GM12878 (cell line): ENCODE data around the gene CNOT3. TPM values are rescaled to one million over a fixed set of nuclear protein-coding genes. Genes with fewer than 3 reads are reported as not detected.

ENCODE experiments used
- ATAC-seq: fragments of 200-7000 bp; cut with Tn5 transposase; 3 replicates; pipeline ENCODE4 v1.9.1; 2020; ENCODE audit warnings: mild to moderate bottlenecking, moderate library complexity
- BruUV-seq: library from RNA; stranded (reverse); fragments of 400-500 nt; replicated peaks from 2 replicates; lab custom pipeline; 2021; lab: Mats Ljungman, UMichigan
- CTCF ChIA-PET: fragments of 300-600 bp; sonication (Branson Sonifier 250); formaldehyde crosslinking; extraction: SDS; loops from one replicate; lab custom pipeline; 2021; ENCODE audit warnings: inconsistent platforms; lab: Yijun Ruan, JAX
- POLR2A ChIA-PET: fragments of 350-600 bp; formaldehyde crosslinking; extraction: SDS; loops from one replicate; lab custom pipeline; 2021; ENCODE audit warnings: inconsistent platforms; lab: Charles Lee
- RAD21 ChIA-PET: fragments of 300-600 bp; sonication (Branson Sonifier 250); formaldehyde crosslinking; loops from one replicate; lab custom pipeline; 2023; ENCODE audit warnings: antibody characterized with exemption; ENCODE audit not compliant: unreplicated experiment; lab: Charles Lee
- SMC1A ChIA-PET: fragments of 300-600 bp; sonication (Branson Sonifier 250); formaldehyde crosslinking; loops from one replicate; lab custom pipeline; 2023; ENCODE audit not compliant: unreplicated experiment, uncharacterized antibody; lab: Charles Lee
- DNase-seq: peaks from one replicate; pipeline ENCODE4 v3.0.0-alpha.2; 2011; ENCODE audit warnings: low read depth, low spot score
- FAIRE-seq: peaks from 3 replicates; lab custom pipeline; 2011; peaks lifted over from hg19 to GRCh38; lab: Jason Lieb, UNC
- H2AFZ ChIP-seq: 2 replicates; pipeline ENCODE4 v1.6.0; 2011; ENCODE audit warnings: low read depth, low read length, control low read depth; ENCODE audit not compliant: control insufficient read depth
- H3K27ac ChIP-seq: 2 replicates; pipeline ENCODE4 v1.5.1; 2011; ENCODE audit warnings: control low read depth; ENCODE audit not compliant: control insufficient read depth, insufficient read depth
- H3K27me3 ChIP-seq, 2 experiments: replicated peaks in 1 of 2; 2 replicates each; pipeline versions ENCODE4 v1.6.0 to v1.6.1; 2011; ENCODE audit warnings: low read length in 1 of 2; ENCODE audit not compliant: control insufficient read depth in 2 of 2, insufficient read depth in 2 of 2
- H3K36me3 ChIP-seq, 2 experiments: 2 replicates each; pipeline ENCODE4 v1.5.1; 2011; ENCODE audit warnings: low read length in 1 of 2; ENCODE audit not compliant: control insufficient read depth in 2 of 2, insufficient read depth in 2 of 2
- H3K4me1 ChIP-seq: 2 replicates; pipeline ENCODE4 v1.6.1; 2011; ENCODE audit warnings: mild to moderate bottlenecking, low read length, moderate library complexity, mixed read lengths; ENCODE audit not compliant: control insufficient read depth, insufficient read depth
- H3K4me2 ChIP-seq: 2 replicates; pipeline ENCODE4 v1.6.0; 2011; ENCODE audit warnings: control low read depth; ENCODE audit not compliant: control insufficient read depth, insufficient read depth
- H3K4me3 ChIP-seq: fragments of 200-600 bp; sonication (generic); 2 replicates; pipeline ENCODE4 v1.5.1; 2016
- H3K79me2 ChIP-seq: 2 replicates; pipeline ENCODE4 v1.6.0; 2011; ENCODE audit warnings: low read length; ENCODE audit not compliant: control insufficient read depth, insufficient read depth
- H3K9ac ChIP-seq: 2 replicates; pipeline ENCODE4 v1.8.0; 2011; ENCODE audit warnings: low read length, control low read depth, mixed read lengths; ENCODE audit not compliant: control insufficient read depth, insufficient read depth
- H3K9me3 ChIP-seq: replicated peaks from 3 replicates; pipeline ENCODE4 v1.5.1; 2011; ENCODE audit warnings: mild to moderate bottlenecking, low read length; ENCODE audit not compliant: control insufficient read depth, insufficient read depth
- H4K20me1 ChIP-seq: 2 replicates; pipeline ENCODE4 v1.6.0; 2011; ENCODE audit not compliant: control insufficient read depth, insufficient read depth
- BHLHE40 ChIP-seq, 2 experiments: fragments of 450-650 bp in 1 of 2; IDR thresholded peaks; 2 replicates each; pipeline ENCODE4 v1.6.1; 2011 to 2017; ENCODE audit warnings: low read depth in 2 of 2, borderline replicate concordance in 1 of 2, improper control_type of control experiment in 1 of 2, low read length in 1 of 2, mild to moderate bottlenecking in 1 of 2
- BMI1 ChIP-seq: fragments of 450-650 bp; IDR thresholded peaks from 2 replicates; pipeline ENCODE4 v1.6.1; 2016; ENCODE audit warnings: mild to moderate bottlenecking, moderate library complexity, borderline replicate concordance
- IRF4 ChIP-seq: IDR thresholded peaks from 2 replicates; pipeline ENCODE4 v1.6.1; 2011; ENCODE audit warnings: low read depth, low read length
- KDM1A ChIP-seq: fragments of 200-600 bp; sonication (generic); IDR thresholded peaks from 2 replicates; pipeline ENCODE4 v1.6.1; 2016; ENCODE audit warnings: borderline replicate concordance
- MYC ChIP-seq: IDR thresholded peaks from 2 replicates; pipeline ENCODE4 v1.6.1; 2011; ENCODE audit warnings: mild to moderate bottlenecking, low read length, moderate library complexity, inconsistent platforms; ENCODE audit not compliant: insufficient read depth, insufficient replicate concordance, insufficient read length, severe bottlenecking
- NFXL1 ChIP-seq: fragments of 450-650 bp; IDR thresholded peaks from 2 replicates; pipeline ENCODE4 v1.6.1; 2017; ENCODE audit warnings: antibody characterized with exemption, mild to moderate bottlenecking, borderline replicate concordance
- RBBP5 ChIP-seq: fragments of 200-600 bp; sonication (generic); conservative IDR thresholded peaks from 2 replicates; pipeline ENCODE4 v1.6.1; 2016
- RELA ChIP-seq: fragments of 450-650 bp; IDR thresholded peaks from 2 replicates; pipeline ENCODE4 v1.8.0; 2014; ENCODE audit warnings: borderline replicate concordance; ENCODE audit not compliant: partially characterized antibody
- SMAD5 ChIP-seq: IDR thresholded peaks from 2 replicates; pipeline ENCODE4 v1.6.1; 2016; ENCODE audit warnings: antibody characterized with exemption, low read depth
- SREBF1 ChIP-seq: IDR thresholded peaks from 2 replicates; pipeline ENCODE4 v1.6.1; 2012; ENCODE audit warnings: mild to moderate bottlenecking, low read length
- TCF7 ChIP-seq: IDR thresholded peaks from 2 replicates; pipeline ENCODE4 v1.6.1; 2014; ENCODE audit warnings: antibody characterized with exemption, borderline replicate concordance
- WGBS: methylation state at CpG from one replicate; pipeline ENCODE4 v1.1.6; 2016; ENCODE audit warnings: low lambda C conversion rate; ENCODE audit not compliant: insufficient replicate concordance, insufficient coverage; ENCODE audit errors: missing lambda C conversion rate; 5-methylcytosine and 5-hydroxymethylcytosine counted together
- in situ Hi-C: fragments of 300-500 bp; cut with MboI; formaldehyde crosslinking; loops from 9 replicates; pipeline ENCODE4 v1.14.3; 2018; ENCODE audit warnings: mixed read lengths
- intact Hi-C: fragments of 100-400 bp; cut with micrococcal nuclease; formaldehyde crosslinking; loops from one replicate; pipeline ENCODE4 v1.14.2; 2022; ENCODE audit not compliant: unreplicated experiment
- polyA plus RNA-seq, 11 experiments: library from polyadenylated mRNA; depleted of rRNA in 4 of 11; unstranded in 6 of 11; stranded (reverse) in 5 of 11; fragments of >200 nt; fragmentation: Nextera tagmentation in 4 of 11; fragmentation: Illumina TruSeq in 1 of 11; extraction: Ambion mirVana in 4 of 11; extraction: Trizol in 1 of 11; gene quantifications; 1 replicate in 1 of 11; 2 replicates in 10 of 11; pipeline versions ENCODE4 v1.2.1 to v1.2.3, GENCODE V29; 2011 to 2016; ENCODE audit warnings: inconsistent platforms in 2 of 11, missing spikeins in 2 of 11, low read depth in 1 of 11
- total RNA-seq, 4 experiments: library from RNA; depleted of rRNA in 3 of 4; stranded (reverse); fragments of >200 nt in 3 of 4; fragmentation: Illumina TruSeq in 1 of 4; extraction: Trizol in 1 of 4; gene quantifications; 2 replicates each; pipeline versions ENCODE4 v1.2.1 to v1.2.3, GENCODE V29; 2013 to 2021
- TF ChIP-seq, protein P1 (sequence below), 3 experiments: IDR thresholded peaks in 2 of 3; conservative IDR thresholded peaks in 1 of 3; 2 replicates each; pipeline ENCODE4 v1.5.1; 2011; ENCODE audit warnings: low read depth in 3 of 3, low read length in 3 of 3, mild to moderate bottlenecking in 3 of 3, control low read depth in 2 of 3, moderate library complexity in 2 of 3, inconsistent platforms in 1 of 3, mixed read lengths in 1 of 3; ENCODE audit not compliant: control insufficient read depth in 2 of 3, insufficient read depth in 1 of 3; ENCODE audit errors: extremely low read depth in 1 of 3
- TF ChIP-seq, protein P2 (sequence below): fragments of 450-650 bp; IDR thresholded peaks from 2 replicates; pipeline ENCODE4 v1.6.1; 2018; ENCODE audit warnings: borderline replicate concordance, mild to moderate bottlenecking; ENCODE audit not compliant: partially characterized antibody
- TF ChIP-seq, protein P3 (sequence below): fragments of 450-650 bp; formaldehyde crosslinking; IDR thresholded peaks from 2 replicates; pipeline ENCODE4 v1.4.0; 2020; ENCODE audit warnings: mild to moderate bottlenecking, moderate library complexity

CNOT3 gene
- total and polyA plus RNA-seq, 10 of the 15 experiments (the other 5 are each of a cell fraction or from before 2014, with no cell fraction given) = 0.14 to 45.1 (median 14.0) TPM

DNA sequence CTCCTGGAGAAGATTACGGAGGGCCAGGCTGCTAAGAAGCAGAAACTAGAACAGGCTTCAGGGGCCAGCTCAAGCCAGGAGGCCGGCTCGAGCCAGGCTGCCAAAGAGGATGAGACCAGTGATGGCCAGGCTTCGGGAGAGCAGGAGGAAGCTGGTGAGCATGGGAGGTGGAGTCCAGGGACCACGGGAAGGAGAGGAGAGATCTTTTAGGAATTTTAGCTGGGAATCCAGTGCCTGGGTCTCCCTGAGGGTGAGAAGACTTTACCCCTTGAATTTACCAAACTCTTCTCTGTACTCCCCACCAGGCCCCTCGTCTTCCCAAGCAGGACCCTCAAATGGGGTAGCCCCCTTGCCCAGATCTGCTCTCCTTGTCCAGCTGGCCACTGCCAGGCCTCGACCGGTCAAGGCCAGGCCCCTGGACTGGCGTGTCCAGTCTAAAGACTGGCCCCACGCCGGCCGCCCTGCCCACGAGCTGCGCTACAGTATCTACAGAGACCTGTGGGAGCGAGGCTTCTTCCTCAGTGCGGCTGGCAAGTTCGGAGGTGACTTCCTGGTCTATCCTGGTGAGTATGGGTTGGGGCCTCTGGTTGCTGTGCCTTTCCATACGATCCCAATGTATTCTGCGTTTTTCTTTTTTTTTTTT lies 54.4 kb downstream of the CNOT3 start (continued):
- TF ChIP-seq, protein P1, sequence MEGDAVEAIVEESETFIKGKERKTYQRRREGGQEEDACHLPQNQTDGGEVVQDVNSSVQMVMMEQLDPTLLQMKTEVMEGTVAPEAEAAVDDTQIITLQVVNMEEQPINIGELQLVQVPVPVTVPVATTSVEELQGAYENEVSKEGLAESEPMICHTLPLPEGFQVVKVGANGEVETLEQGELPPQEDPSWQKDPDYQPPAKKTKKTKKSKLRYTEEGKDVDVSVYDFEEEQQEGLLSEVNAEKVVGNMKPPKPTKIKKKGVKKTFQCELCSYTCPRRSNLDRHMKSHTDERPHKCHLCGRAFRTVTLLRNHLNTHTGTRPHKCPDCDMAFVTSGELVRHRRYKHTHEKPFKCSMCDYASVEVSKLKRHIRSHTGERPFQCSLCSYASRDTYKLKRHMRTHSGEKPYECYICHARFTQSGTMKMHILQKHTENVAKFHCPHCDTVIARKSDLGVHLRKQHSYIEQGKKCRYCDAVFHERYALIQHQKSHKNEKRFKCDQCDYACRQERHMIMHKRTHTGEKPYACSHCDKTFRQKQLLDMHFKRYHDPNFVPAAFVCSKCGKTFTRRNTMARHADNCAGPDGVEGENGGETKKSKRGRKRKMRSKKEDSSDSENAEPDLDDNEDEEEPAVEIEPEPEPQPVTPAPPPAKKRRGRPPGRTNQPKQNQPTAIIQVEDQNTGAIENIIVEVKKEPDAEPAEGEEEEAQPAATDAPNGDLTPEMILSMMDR (IDR thresholded peaks at IDR 0.05 in 2 of 3, conservative IDR thresholded peaks at IDR 0.05 in 1 of 3; ENCODE audit: control insufficient read depth in 2 of 3, extremely low read depth in 1 of 3, insufficient read depth in 1 of 3, low read depth in 3 of 3, low read length in 3 of 3) = no peak
- TF ChIP-seq, protein P2, sequence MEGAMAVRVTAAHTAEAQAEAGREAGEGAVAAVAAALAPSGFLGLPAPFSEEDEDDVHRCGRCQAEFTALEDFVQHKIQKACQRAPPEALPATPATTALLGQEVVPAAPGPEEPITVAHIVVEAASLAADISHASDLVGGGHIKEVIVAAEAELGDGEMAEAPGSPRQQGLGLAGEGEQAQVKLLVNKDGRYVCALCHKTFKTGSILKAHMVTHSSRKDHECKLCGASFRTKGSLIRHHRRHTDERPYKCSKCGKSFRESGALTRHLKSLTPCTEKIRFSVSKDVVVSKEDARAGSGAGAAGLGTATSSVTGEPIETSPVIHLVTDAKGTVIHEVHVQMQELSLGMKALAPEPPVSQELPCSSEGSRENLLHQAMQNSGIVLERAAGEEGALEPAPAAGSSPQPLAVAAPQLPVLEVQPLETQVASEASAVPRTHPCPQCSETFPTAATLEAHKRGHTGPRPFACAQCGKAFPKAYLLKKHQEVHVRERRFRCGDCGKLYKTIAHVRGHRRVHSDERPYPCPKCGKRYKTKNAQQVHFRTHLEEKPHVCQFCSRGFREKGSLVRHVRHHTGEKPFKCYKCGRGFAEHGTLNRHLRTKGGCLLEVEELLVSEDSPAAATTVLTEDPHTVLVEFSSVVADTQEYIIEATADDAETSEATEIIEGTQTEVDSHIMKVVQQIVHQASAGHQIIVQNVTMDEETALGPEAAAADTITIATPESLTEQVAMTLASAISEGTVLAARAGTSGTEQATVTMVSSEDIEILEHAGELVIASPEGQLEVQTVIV = no peak

DNA sequence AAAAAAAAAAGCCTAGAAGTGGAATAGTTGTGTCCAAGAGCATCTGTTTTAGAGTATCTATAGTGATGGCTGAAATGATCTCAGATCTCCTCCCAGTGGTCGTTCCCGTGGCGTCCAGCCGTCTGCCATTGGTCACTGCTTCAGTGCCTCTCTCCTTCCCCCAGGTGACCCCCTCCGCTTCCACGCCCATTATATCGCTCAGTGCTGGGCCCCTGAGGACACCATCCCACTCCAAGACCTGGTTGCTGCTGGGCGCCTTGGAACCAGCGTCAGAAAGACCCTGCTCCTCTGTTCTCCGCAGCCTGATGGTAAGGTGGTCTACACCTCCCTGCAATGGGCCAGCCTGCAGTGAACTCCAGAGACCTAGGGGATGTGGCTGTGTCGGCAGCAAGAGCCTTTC lies 55.4 kb downstream of the CNOT3 start:
- CTCF ChIA-PET = no interaction called here
- SMC1A ChIA-PET = interaction anchor here (1.3 kb wide), 1 partner anchor 12 kb away, joined by 3 read pairs; no protein-coding TSS in a partner anchor
- Histone ChIP-seq H3K9ac (no peak overlapping the region), H3K4me1 (peaks cover 12% of the 10 kb centered on the region), H3K79me2 (peaks cover 18% of the 10 kb centered on the region), H3K36me3 (peaks cover 2 to 4% of the 10 kb centered on the region in 2 experiments; a peak in 3 of 4 replicates), H3K27ac (no peak overlapping the region), H3K27me3 (no peaks in the 10 kb centered on the region), H3K4me3 (no peak overlapping the region), H2AFZ (no peak overlapping the region), H3K4me2 (no peak overlapping the region), H4K20me1 (no peaks in the 10 kb centered on the region), H3K9me3 (no peaks in the 10 kb centered on the region)
- 96% methylated on average over 11 of the region's 11 CpGs for WGBS
- FAIRE-seq (no peak), ATAC-seq (no peak), DNase-seq (no peak)
- in situ Hi-C loops (no loop called here), intact Hi-C loops (no loop called here)
- BruUV-seq = no TSS peak
- RAD21 ChIA-PET = no interaction called here
- POLR2A ChIA-PET = interaction anchor here (6.1 kb wide), 1 partner anchor 9 kb away, joined by 100 read pairs; the partner anchor contains the start of gene RPS9
- TF ChIP-seq TCF7 = no peak
- TF ChIP-seq MYC = no peak
- no peak for TF ChIP-seq BMI1
- no peak for TF ChIP-seq KDM1A
- TF ChIP-seq RBBP5 = no peak
- no peak for TF ChIP-seq BHLHE40 (IDR thresholded peaks at IDR 0.05; ENCODE audit: borderline replicate concordance in 1 of 2, low read depth in 2 of 2, low read length in 1 of 2)
- no peak for TF ChIP-seq IRF4
- no peak for TF ChIP-seq SMAD5
- TF ChIP-seq SREBF1 = no peak
- no peak for TF ChIP-seq RELA
- TF ChIP-seq, protein P3, sequence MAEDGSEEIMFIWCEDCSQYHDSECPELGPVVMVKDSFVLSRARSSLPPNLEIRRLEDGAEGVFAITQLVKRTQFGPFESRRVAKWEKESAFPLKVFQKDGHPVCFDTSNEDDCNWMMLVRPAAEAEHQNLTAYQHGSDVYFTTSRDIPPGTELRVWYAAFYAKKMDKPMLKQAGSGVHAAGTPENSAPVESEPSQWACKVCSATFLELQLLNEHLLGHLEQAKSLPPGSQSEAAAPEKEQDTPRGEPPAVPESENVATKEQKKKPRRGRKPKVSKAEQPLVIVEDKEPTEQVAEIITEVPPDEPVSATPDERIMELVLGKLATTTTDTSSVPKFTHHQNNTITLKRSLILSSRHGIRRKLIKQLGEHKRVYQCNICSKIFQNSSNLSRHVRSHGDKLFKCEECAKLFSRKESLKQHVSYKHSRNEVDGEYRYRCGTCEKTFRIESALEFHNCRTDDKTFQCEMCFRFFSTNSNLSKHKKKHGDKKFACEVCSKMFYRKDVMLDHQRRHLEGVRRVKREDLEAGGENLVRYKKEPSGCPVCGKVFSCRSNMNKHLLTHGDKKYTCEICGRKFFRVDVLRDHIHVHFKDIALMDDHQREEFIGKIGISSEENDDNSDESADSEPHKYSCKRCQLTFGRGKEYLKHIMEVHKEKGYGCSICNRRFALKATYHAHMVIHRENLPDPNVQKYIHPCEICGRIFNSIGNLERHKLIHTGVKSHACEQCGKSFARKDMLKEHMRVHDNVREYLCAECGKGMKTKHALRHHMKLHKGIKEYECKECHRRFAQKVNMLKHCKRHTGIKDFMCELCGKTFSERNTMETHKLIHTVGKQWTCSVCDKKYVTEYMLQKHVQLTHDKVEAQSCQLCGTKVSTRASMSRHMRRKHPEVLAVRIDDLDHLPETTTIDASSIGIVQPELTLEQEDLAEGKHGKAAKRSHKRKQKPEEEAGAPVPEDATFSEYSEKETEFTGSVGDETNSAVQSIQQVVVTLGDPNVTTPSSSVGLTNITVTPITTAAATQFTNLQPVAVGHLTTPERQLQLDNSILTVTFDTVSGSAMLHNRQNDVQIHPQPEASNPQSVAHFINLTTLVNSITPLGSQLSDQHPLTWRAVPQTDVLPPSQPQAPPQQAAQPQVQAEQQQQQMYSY (CRISPR knock-in tag) = no peak
- no peak for TF ChIP-seq NFXL1
